Kidney tubule cell (primary cell): Measurements from ENCODE around the gene CEP63.
A peak's percentile ranks its signal among the peaks of the same experiment; 100 is the strongest.

Experiments
- DNase-seq: peaks from one replicate; pipeline ENCODE4 v3.0.0-alpha.2; 2018; ENCODE audit warnings: low spot score

Gene CEP63

DNA sequence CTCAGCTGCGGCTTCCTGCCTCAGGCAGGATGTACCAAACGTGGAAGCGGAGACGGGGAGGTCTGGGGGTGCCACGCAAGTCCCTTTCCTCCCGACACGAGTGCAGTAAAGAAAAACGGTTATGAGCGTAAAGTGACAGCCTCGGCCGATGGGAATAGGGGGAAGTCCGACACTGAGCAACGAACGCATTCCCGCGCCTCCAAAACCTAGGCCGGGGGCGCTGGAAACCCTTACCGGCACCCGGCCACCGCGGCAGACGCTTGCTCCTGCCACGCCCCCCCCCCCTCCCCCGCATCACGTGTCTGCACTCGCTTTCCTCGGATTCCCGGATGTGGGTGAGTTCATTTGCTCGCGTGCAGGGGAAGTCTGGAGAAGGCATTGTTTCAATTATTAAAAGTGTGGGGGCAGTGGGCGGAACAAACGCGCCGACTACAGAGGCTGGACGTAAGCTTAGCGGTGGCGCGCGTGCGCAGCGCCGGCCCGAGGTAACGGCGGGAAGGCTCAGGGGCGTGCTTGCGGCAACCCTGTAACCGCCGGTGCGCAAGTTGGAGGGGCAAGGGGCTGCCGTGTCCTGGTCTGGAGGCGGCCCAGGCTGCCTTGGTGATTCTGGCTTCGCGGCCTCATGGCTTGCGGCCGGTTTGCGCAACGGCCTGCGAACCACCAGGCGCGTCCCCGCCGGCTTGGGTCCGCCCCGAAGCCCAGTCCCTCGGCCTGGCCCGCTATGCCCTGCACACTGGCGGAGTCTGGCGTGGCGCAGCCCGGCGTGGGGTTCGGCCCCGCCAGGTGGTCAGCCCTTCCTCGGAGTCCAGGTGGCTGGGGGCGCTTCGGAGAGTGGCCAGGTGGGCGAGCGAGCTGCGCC is at the start of gene CEP63, which contains the start of gene ANAPC13:
TSS of gene CEP63 (plus strand) at position 340 of the 859 bp plus-strand sequence. CDS start 9,264 bp downstream, outside the sequence.
TSS of gene ANAPC13 (minus strand) at position 268 of the 859 bp plus-strand sequence. CDS start 3,081 bp downstream, outside the sequence.
- DNase-seq, result peak; percentile 99

DNA sequence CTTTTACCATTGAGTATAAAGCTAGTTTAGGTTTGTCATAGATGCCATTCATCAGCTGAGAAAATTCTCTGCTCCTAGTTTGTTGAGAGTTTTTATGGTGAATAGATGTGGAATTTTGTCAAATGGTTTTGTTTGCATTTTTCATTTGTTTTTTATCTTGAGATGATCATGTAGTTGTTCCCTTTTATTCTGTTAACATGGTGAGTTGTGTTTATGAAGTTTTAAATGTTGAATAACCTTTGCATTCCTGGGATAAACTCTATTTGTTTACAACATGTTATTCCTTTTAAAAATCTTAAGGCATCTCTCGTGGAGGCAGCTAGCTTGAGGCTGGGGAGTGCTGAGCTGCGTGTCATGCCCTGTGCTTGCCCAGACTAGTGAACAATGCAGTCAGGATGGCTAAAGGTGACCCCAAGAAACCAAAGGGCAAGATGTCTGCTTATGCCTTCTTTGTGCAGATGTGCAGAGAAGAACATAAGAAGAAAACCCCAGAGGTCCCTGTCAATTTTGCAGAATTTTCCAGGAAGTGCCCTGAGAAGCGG is 48.6 kb upstream of the CEP63 start:
- no peak for DNase-seq

DNA sequence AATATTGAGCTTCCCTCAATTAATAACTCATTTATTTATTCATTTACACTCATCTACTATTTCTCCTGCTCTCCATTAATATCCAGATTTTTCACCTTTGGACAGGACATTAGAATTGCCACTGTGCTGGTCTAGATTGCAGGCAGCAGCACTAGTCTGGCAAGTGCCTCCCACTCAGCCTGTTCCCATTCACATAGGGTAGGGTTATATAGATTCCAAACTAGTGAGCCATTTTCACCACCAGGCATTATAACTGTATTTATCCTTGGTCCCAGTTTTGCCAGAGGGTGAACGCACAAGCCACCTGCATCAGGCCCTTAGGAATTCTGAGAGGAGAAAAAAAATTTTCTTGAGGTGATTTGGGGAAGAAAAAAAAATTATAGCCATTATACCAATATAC is 44.5 kb upstream of the CEP63 start:
- no peak for DNase-seq

DNA sequence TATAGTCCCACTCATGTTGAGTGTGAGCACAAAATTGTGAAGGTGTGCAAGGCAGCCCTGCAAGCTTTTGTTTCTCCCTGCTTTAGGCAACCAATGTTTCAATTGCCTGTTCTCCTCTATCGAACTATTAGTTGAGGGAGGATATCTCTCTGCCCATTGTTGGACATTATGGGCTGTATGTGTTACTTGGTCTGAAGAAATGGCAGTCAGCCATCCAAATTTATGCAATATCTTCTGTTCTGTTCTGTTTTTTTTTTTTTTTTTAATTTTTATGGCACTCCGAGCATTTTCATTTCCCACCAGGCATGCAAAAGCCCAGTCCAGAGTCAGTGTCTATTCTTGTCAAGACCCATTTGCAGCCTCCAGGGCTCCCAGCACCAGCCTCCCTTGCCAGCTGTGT is 44.0 kb upstream of the CEP63 start:
- no peak for DNase-seq

DNA sequence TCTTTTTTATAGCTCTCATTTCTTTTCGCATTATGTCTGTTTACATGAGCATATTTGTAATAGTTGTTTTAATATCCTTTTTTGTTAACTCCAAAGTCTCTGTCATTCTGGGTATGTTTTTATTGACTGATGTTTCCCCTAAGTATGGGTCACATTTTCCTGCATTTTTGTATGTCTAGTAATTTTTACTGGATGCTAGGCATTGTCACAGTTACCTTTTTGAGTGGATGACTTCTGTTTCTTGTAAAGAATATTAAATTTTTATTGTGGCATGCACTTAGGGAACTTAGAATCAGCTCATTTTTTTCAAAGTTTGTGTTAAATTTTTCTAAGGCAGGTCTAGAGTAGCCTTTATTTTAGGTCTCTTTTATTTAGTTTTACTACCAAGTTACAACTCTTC is 40.8 kb upstream of the CEP63 start:
- no peak for DNase-seq

DNA sequence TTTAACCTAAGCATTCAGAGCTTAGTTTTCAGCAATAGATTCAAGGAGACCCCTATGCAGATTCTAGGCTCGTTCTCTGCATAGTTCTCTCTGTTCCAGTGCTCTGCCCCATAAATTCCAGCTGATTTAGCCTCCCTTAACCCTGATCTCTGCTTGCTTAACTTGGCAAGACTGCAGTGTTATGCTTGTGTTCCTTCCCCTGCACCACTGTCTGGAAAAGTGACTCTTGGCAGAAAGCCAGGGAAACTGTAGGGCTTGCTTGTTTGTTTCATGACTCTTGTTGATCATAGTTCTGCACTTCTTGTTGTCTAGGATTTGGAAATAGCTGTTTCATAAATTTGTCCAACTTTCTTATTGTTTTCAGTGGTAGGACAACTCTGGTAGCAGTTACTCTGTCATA is 40.2 kb upstream of the CEP63 start:
- peak; percentile 36 for DNase-seq

DNA sequence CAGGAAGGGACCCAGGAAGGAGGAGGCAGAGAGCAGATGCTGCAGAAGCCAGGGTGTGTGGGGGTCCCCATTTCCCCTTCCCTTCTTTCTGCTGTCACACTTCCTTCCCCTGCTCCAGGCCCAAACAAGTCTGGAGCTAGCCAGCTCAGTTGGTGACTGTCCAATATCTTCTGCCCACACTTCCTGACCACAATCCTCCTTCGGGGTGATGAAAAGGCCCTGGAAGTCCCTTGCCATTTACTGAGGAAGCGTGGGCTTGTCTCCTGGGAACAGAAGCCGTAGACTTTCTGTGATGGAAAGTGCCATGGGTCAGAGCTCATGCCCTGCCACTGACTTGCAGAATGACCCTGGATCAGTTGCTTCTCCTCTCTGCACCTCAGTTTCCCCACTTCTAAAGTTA is 39.1 kb upstream of the CEP63 start:
- no peak for DNase-seq

DNA sequence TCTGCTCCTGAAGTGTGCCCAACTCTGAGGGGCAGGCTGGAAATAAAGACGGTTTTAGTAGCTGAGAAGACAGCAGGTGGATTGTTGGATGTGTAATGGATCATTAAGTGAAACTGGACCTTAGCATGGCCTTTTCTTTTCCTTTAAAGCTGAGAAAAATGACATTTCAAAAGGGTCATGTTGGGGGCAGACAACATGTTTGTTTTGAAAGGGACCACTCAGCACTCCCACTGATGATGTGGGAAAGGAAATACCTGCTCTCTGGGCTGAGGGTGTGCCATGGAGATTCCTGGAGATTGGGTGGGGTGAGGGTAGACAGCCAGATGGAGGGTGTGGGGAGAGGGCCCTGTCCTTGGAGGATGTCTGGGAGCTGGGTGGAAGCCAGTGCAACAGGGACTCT is 38.5 kb upstream of the CEP63 start:
- no peak for DNase-seq

DNA sequence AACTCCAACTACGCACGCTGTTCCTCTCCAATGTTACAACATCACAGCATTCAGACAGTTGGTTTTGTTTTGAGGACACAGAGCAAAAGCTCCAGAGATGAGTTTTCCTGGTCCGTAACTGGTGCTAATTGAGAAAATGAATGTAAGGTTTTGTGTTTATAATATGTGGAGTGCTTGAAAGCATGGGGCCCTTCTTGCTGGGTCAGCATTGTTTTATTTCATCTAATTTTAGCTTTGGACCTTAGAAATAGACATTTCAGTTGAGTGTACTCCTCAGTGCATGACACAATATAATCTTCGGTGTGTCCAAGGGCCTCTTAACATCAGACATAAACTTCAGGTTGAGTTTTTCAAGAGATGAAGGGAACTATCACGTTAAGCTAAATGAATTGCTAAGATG is 37.2 kb upstream of the CEP63 start:
- no peak for DNase-seq

DNA sequence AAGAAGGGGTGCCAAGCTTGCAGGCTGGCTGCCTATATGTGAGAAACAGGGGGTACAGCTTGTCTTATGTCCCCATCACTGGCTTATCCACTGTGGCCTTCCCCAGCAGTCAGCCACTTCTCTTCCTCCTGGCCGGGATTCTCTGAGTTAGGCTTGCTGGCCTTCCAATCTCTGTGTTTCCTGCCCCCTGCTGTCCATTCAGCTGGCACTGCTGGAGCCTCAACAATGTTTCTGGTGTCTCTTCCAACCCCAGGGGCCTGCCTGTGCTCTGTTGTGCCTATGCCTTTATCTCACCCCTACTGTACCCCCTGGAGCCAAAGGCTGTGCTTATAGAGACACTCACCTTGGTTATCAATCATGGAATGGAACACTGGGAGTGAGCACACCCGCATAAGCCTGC is 36.6 kb upstream of the CEP63 start:
- DNase-seq, result peak; percentile 65

DNA sequence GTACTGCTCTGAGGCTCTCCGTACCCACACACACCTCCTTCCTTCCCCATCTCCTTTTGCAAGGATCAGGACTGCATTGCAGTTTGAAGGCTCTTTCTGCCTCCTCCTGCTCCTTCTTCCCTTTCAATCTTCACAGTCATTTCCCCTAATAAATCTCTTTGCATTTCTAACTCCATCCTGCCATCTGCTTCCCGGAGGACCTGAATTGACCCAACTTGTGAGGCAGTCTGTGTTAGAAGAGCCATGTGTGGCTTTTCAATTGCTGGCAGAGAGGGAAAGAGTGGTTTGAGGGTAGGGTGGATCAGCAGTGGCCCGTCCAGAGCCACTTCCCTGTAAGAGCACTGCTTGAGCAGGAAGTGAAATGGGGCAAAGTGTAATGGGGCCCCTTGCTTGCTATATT is 35.9 kb upstream of the CEP63 start:
- no peak for DNase-seq

DNA sequence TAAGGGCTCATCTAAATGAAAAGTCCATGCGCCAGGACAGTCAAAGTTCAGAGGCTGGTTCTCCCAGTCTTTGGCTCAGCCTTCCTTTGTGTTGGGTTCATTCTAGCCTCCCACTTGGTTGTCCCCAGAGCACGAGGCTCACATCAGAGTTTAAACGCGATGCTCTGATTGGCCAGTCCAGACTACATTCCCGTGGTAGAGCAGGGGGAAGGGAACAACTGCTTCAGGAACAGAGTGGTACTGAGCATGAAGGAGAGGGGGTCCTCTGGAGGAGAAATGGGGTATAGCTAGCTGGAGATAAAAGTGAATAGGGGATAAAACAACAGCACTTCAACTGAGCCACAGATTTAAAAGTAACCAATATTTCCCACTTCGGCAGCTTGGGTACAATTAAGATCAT is 32.2 kb upstream of the CEP63 start:
- DNase-seq, result no peak

DNA sequence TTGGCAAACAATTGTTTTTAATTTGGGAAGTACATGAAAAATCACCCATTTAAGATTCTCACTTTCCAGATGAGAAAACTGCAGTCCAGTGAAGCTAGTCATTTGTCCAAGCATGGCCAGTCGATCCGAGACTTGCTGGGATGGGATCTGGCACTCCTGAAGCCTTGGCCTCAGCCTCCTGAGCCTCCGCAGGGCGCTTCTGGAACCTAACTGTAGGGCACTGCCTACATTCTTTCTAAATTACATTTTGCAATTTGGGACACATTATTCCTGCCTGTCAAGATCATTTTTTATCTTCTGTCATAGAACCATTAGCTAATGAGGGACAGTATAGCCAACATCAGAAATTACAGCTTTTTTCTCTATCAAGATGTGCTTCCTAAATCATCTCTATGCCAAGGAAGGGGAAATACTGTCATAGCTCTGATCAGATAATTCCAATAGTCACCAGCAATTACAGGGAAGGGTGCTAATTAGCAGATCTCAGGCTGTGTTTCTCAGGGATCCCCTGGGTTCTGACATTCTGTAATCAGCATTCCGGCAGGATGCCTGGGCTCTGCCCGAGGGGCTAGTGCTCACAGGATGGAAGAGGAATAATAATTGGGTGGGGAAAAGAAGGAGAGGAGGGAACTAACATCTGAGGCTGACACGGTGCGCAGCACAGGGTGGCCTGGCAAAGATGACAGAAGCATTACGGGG is 28.3 kb upstream of the CEP63 start:
- no peak for DNase-seq

DNA sequence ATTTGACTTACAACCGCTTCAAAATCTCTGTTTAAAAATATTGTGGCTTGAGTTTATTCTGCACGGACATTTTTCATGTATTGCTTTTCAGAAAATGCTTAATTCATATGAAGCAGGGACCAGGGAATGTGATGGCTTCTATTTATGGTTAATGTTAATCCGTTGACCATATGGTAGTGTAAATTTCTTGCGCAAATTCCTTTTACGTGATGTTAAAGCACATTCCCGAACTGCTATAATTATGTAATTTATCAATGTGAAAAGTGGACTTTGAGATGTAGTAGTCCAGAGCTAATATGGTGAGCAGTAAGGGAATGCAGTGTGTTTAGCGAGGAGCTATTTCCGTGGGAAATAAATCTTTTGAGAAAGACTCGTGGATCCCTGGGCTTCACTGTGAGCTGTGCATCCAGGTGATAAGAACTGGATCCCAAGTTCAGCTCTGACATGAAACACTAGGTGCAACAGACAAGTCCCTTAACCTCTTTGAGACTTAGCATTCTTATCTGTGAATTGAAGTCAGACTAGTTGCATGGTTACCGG is 27.4 kb upstream of the CEP63 start:
- DNase-seq, result no peak

DNA sequence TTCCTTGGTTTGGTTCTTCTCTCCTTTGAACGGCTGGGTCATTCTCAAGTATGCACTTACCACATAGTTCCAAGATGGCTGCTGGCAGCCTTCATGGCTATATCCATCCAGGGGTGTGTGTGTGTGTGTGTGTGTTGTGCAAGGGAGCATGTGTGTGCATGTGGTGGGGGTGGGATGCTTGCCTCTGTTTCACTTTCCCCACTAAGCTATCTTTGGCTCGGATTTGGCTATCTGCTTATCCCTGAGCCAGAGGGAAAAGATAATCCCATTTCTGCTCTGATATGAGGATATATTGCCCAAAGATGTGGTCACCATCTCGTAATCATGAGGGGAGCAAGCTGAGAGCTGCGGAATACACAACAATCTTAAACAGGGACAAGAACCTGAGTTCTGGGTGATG is 26.3 kb upstream of the CEP63 start:
- no peak for DNase-seq

DNA sequence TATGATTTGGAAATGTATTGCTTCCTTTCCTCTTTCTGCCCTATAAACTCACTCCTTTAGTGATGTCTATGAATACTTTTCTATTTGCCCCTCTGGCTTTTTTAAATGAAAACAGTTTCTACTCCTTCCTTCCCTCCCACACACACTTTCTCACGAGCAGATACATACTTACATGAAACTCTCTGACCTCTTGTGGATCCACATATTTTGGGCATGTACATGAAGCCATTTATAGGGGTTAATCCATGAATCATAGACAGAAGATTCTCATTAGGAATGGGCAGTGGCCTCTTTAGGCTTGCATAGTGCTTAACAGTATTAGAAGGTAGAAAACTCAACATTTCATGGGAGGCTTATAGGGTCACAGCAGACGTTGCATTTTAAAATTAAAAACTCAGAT is 24.9 kb upstream of the CEP63 start:
- no peak for DNase-seq

DNA sequence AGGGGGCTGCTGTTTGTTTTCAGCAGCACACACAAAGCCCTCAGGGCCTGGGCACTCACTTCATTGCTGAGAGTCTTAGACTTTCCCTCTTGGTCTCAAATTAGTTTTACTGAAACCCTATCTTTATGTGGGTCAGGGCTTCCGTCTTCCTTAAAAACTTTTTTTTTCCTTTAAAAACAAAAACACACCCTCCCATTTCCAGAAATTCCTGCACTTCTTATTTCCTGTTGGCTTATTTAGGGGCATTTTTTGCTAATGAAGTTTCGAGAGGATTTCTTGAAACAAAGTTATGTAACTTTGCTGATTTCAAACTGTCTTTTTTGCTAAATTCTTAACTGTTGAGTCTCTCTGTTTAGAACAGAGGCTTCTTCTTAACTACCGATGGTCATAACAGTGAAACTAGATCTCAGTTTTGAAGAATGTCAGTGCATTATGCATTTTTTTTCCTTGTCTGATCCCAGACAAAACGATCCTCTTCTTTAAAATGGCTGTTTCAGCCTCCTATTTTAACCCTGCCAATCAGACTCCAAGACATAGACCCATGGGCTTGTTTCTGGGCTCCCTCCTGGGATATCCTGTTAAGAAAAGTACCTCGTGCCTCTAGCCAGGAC is 23.4 kb upstream of the CEP63 start:
- no peak for DNase-seq

DNA sequence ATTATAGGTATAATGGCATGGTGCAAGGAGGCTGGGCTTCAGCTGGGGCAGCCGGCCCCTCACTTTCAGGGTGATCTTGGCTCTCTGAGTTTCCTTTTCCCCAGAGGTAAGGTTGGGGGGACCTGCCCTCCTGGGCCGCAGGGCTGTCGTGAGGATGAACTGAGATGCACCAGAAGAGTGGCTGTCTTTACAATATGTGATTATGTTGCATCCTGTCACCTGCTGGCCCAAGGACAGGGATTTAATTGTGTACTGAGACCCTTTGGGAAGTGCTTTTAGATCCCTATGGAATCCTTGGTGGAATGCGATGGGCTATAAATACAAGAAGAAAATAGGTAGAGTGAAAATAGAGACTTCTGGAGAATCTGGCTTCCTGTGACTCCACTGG is 22.2 kb upstream of the CEP63 start:
- DNase-seq, result no peak

DNA sequence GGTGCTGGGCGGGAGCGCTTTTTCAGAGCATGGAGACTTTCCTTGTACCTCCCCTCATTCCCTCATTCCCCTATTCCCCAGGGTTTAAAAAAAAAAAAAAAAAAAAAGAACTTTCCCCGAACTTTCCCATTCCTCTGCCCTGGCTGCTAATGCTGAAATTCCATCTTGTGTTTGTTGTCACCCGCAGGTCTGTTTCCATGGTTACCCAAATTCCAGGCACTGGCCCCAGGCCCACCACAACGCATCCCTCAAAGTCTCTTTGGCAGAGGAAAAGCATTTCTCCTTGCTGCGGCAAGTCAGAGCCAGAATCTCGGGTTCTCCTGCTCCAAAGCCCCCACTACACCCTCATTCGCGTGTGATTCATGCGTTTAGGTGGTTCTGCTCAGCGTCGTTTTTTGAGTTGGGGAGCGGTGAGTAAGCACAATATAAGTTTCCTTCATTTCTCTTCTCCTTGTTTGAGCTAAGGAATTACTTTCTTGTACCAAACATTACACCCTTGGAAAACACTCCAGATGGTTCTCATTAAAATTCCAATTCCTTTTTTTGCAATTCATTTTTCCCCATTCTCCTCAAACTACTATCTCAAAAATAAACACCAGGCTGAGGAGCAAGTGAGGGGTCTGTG is 21.7 kb upstream of the CEP63 start:
- no peak for DNase-seq

DNA sequence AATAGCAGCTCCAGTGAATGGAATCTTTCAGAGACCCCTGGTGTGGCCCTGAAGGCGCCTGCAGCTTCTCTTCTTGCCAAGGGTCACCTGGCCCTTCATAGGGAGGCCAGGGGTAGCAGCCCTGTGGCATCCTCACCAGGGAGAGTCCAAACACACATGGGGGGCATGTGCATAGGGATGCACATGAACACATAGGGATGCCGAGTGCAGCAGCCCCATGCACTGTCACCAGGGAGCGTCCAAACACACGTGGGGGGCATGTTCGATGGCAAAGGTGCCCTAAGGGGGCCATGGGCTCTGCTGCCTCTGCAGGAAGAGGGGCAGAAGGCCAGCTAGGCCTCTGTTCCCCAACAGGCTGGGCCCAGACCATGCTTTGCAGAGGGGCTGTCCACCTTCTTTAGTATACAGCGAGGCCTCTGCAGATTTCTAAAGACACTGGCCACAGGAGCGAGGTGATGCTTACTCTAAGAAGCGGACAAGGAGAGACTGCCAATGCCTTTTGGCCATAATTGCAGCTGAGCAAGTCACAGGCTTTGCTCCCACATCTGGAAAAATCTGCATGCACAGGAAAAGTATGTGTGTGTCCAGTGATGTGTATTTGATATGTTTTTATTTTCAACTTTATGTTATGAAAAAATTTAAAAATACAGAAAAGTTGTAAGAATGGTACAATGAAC is 21.0 kb upstream of the CEP63 start:
- DNase-seq, result no peak

DNA sequence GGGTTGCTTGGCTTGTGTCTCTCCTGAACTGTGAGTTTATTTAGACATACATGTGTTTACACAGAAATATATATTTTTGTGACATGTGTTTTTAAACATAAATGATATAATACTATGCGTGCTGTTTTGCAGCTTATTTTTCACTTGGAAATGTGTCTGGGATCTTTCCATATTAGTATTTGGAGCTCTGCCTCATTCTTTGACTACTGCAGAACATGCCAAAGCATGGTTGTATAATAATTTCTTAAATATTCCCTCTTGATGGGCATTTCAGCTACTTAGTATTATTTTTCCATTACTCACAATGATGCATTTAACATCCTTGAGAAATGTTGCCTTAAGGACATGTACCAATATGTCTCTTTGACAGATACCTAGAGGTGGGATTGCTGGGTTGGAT is 19.5 kb upstream of the CEP63 start:
- DNase-seq, result no peak
